Suprapubic skin (tissue), 4 donors: ENCODE results near the gene EFCAB12. TPM values are rescaled to one million over a fixed set of nuclear protein-coding genes. Genes with fewer than 3 reads are reported as not detected.

Experiments
- DNase-seq, 2 donors: peaks; one replicate each; pipeline ENCODE4 v3.0.0-alpha.2; 2019; ENCODE audit warnings: low spot score in 2 of 2
- H3K27ac ChIP-seq: fragments of 200-600 bp; sonication (generic); one replicate; pipeline ENCODE4 v1.5.1; 2019
- H3K27me3 ChIP-seq: fragments of 200-600 bp; sonication (generic); one replicate; pipeline ENCODE4 v1.5.1; 2019
- H3K36me3 ChIP-seq: fragments of 200-600 bp; sonication (generic); one replicate; pipeline ENCODE4 v1.5.1; 2019
- H3K4me1 ChIP-seq: fragments of 200-600 bp; sonication (generic); one replicate; pipeline ENCODE4 v1.5.1; 2019
- H3K4me3 ChIP-seq: fragments of 200-600 bp; sonication (generic); one replicate; pipeline ENCODE4 v1.5.1; 2019; ENCODE audit warnings: mild to moderate bottlenecking
- H3K9me3 ChIP-seq: fragments of 200-600 bp; sonication (generic); one replicate; pipeline ENCODE4 v1.5.1; 2019
- EP300 ChIP-seq: sonication (generic); formaldehyde crosslinking; IDR thresholded peaks from one replicate; pipeline ENCODE4 v1.6.1; 2017; ENCODE audit warnings: antibody characterized with exemption
- POLR2A ChIP-seq, 2 donors: fragments of 450-650 bp; IDR thresholded peaks; one replicate each; pipeline ENCODE4 v1.6.1; 2017; ENCODE audit warnings: antibody characterized with exemption in 2 of 2, mild to moderate bottlenecking in 2 of 2, moderate library complexity in 2 of 2
- POLR2AphosphoS5 ChIP-seq, 3 donors: sonication (generic); formaldehyde crosslinking; IDR thresholded peaks; one replicate each; pipeline ENCODE4 v1.6.1; 2017; ENCODE audit warnings: antibody characterized with exemption in 3 of 3
- WGBS: methylation state at CpG from one replicate; pipeline ENCODE4 v1.1.5; 2018; 5-methylcytosine and 5-hydroxymethylcytosine counted together
- total RNA-seq, 4 donors: library from RNA; depleted of rRNA; stranded (reverse); fragments of >200 nt; gene quantifications; one replicate each; pipeline ENCODE4 v1.1.0, GENCODE V29; 2016
- TF ChIP-seq, protein P1 (sequence below), 2 donors: fragments of 200-600 bp in 1 of 2; fragments of 450-650 bp in 1 of 2; sonication (generic) in 1 of 2; IDR thresholded peaks; one replicate each; pipeline ENCODE4 v1.5.1; 2016 to 2019; ENCODE audit warnings: antibody characterized with exemption in 2 of 2, mild to moderate bottlenecking in 1 of 2, moderate library complexity in 1 of 2

EFCAB12 gene
- total RNA-seq, 4 donors from 2014 or later = 0.13 to 1.1 (median 0.23) TPM; not detected in 1

DNA sequence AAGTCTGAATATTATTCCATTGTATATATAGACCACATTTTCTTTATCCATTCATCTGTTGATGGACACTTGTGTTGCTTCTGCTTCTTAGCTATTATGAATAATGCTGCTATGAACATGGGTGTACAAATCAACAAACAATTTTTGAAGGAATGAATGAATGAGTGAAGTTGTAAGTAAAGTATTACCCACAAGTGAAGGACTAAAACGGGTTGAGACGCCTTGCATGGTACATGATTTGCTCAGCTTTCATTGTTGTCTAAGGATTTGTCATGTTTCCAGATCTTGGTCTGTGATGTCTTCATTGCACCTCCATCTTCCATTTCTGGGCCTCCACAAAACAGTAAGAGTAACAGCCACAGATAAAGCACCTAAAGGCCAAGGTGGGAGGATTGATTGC lies 32.1 kb upstream of the EFCAB12 start:
- Histone ChIP-seq H3K36me3 (peaks cover 53% of the 10 kb centered on the region), H3K27ac (no peak overlapping the region), H3K27me3 (no peaks in the 10 kb centered on the region), H3K9me3 (no peaks in the 10 kb centered on the region), H3K4me1 (no peaks in the 10 kb centered on the region), H3K4me3 (no peak overlapping the region)
- no peak for DNase-seq
- no peak for TF ChIP-seq POLR2A (IDR thresholded peaks at IDR 0.05)
- TF ChIP-seq POLR2AphosphoS5 (IDR thresholded peaks at IDR 0.05) = no peak
- no peak for TF ChIP-seq EP300
- TF ChIP-seq, protein P1, sequence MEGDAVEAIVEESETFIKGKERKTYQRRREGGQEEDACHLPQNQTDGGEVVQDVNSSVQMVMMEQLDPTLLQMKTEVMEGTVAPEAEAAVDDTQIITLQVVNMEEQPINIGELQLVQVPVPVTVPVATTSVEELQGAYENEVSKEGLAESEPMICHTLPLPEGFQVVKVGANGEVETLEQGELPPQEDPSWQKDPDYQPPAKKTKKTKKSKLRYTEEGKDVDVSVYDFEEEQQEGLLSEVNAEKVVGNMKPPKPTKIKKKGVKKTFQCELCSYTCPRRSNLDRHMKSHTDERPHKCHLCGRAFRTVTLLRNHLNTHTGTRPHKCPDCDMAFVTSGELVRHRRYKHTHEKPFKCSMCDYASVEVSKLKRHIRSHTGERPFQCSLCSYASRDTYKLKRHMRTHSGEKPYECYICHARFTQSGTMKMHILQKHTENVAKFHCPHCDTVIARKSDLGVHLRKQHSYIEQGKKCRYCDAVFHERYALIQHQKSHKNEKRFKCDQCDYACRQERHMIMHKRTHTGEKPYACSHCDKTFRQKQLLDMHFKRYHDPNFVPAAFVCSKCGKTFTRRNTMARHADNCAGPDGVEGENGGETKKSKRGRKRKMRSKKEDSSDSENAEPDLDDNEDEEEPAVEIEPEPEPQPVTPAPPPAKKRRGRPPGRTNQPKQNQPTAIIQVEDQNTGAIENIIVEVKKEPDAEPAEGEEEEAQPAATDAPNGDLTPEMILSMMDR (IDR thresholded peaks at IDR 0.05) = no peak
- 96% methylated on average over 2 of the region's 2 CpGs for WGBS

DNA sequence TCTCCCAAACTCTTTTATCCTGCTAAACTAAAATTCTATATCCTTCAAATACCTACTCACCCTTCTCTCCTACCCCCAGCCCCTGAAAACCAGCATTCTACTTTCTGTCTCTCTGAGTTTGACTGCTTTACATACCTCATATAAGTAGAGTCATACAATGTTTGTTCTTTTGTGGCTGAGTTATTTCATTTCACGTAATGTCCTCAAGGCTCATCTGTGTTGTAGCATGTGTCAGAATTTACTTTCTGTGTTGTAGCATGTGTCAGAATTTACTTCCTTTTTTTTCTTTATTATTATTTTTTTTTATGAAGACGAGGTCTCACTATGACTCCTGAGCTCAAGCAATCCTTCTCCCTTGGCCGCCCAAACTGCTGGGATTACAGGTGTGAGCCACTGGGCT lies 31.7 kb upstream of the EFCAB12 start:
- 85% methylated on average over 3 of the region's 3 CpGs for WGBS
- H3K4me3 ChIP-seq = no peak overlapping the region
- H3K9me3 ChIP-seq = no peaks in the 10 kb centered on the region
- TF ChIP-seq EP300 (no peak), POLR2A (IDR thresholded peaks at IDR 0.05) (no peak), POLR2AphosphoS5 (IDR thresholded peaks at IDR 0.05) (no peak)
- TF ChIP-seq, protein P1 (IDR thresholded peaks at IDR 0.05) = no peak
- no peaks in the 10 kb centered on the region for H3K27me3 ChIP-seq
- no peaks in the 10 kb centered on the region for H3K4me1 ChIP-seq
- H3K36me3 ChIP-seq = peaks cover 53% of the 10 kb centered on the region
- no peak overlapping the region for H3K27ac ChIP-seq
- DNase-seq = no peak

DNA sequence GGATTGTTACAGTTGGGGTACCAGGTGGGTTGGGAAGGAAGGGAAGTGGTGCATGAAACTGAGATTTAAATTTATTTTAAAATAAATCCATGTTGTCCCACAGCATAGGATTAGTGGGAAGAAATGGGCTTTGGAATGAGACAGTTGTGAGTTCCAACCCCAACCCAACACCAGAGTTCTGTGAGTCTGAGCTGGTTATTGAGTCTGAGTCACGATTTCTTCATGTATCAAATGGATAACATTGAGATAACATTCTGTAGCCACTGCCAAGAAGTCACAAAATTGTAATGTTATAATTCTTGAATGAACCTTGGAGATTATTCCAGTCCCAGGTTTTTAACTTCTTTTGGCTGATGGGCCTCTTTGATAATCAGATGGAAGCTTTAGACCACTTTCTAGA lies 25.3 kb upstream of the EFCAB12 start:
- TF ChIP-seq EP300 (no peak), POLR2AphosphoS5 (IDR thresholded peaks at IDR 0.05) (no peak)
- TF ChIP-seq, protein P1 (IDR thresholded peaks at IDR 0.05) = no peak
- H3K4me3 ChIP-seq = no peak overlapping the region
- no peaks in the 10 kb centered on the region for H3K4me1 ChIP-seq
- no peak overlapping the region for H3K27ac ChIP-seq
- H3K27me3 ChIP-seq = no peaks in the 10 kb centered on the region
- H3K9me3 ChIP-seq = no peaks in the 10 kb centered on the region
- H3K36me3 ChIP-seq = peaks cover 37% of the 10 kb centered on the region
- 87% methylated on average over 1 of the region's 1 CpG for WGBS
- no peak for DNase-seq

DNA sequence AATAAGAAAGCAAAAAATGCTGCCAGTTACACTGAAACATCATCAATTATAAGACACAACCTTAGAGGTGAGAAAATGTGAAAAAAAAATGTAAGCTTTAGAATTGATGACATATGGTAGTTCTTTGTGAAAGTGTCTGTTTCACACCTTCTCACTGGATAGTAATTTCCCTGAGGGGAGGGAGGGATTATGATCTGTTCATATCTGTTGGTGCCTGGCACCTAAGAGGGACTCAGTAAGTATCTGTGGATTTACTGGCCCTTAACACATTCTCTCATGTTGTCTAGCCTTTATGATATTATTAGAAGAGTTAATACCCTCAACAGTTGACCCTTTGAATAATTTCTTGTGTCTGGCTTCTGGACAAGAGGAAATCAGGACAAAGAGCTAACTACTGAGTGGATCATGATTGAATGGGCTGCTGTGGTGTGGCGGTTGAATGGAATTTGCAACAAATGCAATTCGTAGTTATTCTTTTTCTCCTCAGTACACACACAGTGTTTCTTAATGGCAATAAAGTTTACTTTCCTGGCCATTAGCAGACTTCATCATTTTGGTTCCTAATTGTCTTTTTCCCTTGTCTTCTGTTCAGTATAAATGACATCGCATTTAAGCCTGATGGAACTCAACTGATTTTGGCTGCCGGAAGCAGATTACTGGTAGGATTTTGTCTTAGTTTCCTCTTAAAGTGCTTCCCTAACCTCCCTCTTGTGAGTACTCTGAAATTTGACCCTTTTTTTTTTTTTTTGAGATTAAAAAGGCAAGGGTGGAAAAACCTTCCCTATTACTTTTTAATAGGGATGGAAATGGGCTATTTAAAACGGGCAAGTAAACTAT lies 21.1 kb upstream of the EFCAB12 start:
- no peaks in the 10 kb centered on the region for H3K4me1 ChIP-seq
- H3K27me3 ChIP-seq = no peaks in the 10 kb centered on the region
- H3K4me3 ChIP-seq = no peak overlapping the region
- DNase-seq = no peak
- 76% methylated on average over 5 of the region's 5 CpGs for WGBS
- TF ChIP-seq POLR2A (IDR thresholded peaks at IDR 0.05) = no peak
- TF ChIP-seq POLR2AphosphoS5 (IDR thresholded peaks at IDR 0.05) = no peak
- no peak overlapping the region for H3K27ac ChIP-seq
- H3K36me3 ChIP-seq = peaks cover 18% of the 10 kb centered on the region
- H3K9me3 ChIP-seq = no peaks in the 10 kb centered on the region

DNA sequence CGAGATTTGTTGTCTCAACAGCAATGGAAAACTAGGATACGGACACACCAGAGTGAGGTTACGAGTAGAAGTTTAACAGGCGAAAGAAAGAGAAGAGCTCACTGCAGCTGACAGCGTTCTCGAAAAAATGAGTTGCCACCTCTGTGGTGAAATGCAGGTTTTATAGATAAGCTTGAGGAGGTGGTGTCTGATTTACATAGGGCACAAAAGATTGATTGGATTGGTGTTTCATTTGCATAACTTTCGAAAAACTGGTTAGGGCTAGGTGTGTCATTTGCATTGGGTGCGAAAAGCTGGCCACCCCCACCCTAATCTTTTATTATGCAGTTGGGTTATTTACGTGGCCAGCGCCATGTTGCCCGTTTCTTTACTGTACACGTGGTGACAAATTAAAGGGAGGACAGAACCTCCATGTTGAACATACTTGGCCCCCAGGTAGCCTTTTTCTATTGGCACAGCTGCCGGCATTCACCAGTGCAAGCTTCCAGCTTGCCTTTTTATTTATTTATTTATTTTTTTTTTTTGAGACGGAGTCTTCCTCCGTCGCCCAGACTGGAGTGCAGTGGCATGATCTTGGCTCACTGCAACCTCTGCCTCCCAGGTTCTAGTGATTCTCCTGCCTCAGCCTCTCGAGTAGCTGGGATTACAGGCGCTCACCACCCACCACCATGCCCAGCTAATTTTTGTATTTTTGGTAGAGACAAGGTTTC lies 19.9 kb upstream of the EFCAB12 start:
- no peaks in the 10 kb centered on the region for H3K27me3 ChIP-seq
- TF ChIP-seq POLR2AphosphoS5 (IDR thresholded peaks at IDR 0.05) (no peak), EP300 (no peak), POLR2A (IDR thresholded peaks at IDR 0.05) (no peak)
- TF ChIP-seq, protein P1 (IDR thresholded peaks at IDR 0.05) = no peak
- H3K27ac ChIP-seq = no peak overlapping the region
- no peaks in the 10 kb centered on the region for H3K9me3 ChIP-seq
- WGBS = 91% methylated on average over 18 of the region's 18 CpGs
- peaks cover 14% of the 10 kb centered on the region for H3K36me3 ChIP-seq
- no peak for DNase-seq
- no peak overlapping the region for H3K4me3 ChIP-seq
- H3K4me1 ChIP-seq = peaks cover 5% of the 10 kb centered on the region
